Measurements from ENCODE around the gene PEAR1.

PEAR1 gene

GRCh38 chr1:156864796-156865195 is 28.7 kb upstream of the PEAR1 start:
- Histone ChIP-seq H3K4me3 (no peak overlapping the region), H3K36me3 (ENCODE audit: insufficient read depth, low read length) (no peaks in the 10 kb centered on the region), H3K9me3 (ENCODE audit: low read depth, low read length) (no peaks in the 10 kb centered on the region), H3K27ac (no peak overlapping the region), H3K9ac (ENCODE audit: insufficient read length) (no peak overlapping the region)
- TF ChIP-seq FOXP2 (optimal IDR thresholded peaks at IDR 0.05; ENCODE audit: control extremely low read depth, extremely low read length, insufficient read depth) (no peak), POLR2AphosphoS5 (IDR thresholded peaks at IDR 0.05; ENCODE audit: borderline replicate concordance, low read depth, low read length) (no peak), EZH2 (IDR thresholded peaks at IDR 0.05) (no peak)
- no peak for DNase-seq (ENCODE audit: low read depth, low spot score)

- no peak for DNase-seq (ENCODE audit: low read depth, low spot score)
- H3K4me3 ChIP-seq, result no peak overlapping the region
- H3K9me3 ChIP-seq (ENCODE audit: low read depth, low read length), result no peaks in the 10 kb centered on the region
- no peak overlapping the region for H3K9ac ChIP-seq (ENCODE audit: insufficient read length)
- TF ChIP-seq FOXP2 (optimal IDR thresholded peaks at IDR 0.05; ENCODE audit: control extremely low read depth, extremely low read length, insufficient read depth) (no peak), EZH2 (IDR thresholded peaks at IDR 0.05) (no peak), POLR2AphosphoS5 (IDR thresholded peaks at IDR 0.05; ENCODE audit: borderline replicate concordance, low read depth, low read length) (no peak)
- H3K27ac ChIP-seq, result no peak overlapping the region
- no peaks in the 10 kb centered on the region for H3K36me3 ChIP-seq (ENCODE audit: insufficient read depth, low read length)
Measured at GRCh38 chr1:156865258-156865657, 28.3 kb upstream of the PEAR1 start.

- H3K9ac ChIP-seq (ENCODE audit: insufficient read length), result no peak overlapping the region
Measured at GRCh38 chr1:156865865-156866248, 27.7 kb upstream of the PEAR1 start.

GRCh38 chr1:156866249-156866909 is 27.1 kb upstream of the PEAR1 start:
- H3K27ac ChIP-seq, result no peak overlapping the region
- DNase-seq (ENCODE audit: low read depth, low spot score), result no peak
- no peak overlapping the region for H3K4me3 ChIP-seq
- no peaks in the 10 kb centered on the region for H3K36me3 ChIP-seq (ENCODE audit: insufficient read depth, low read length)
- H3K9ac ChIP-seq (ENCODE audit: insufficient read length), result no peak overlapping the region
- no peaks in the 10 kb centered on the region for H3K9me3 ChIP-seq (ENCODE audit: low read depth, low read length)
- TF ChIP-seq POLR2AphosphoS5 (IDR thresholded peaks at IDR 0.05; ENCODE audit: borderline replicate concordance, low read depth, low read length), result no peak
- TF ChIP-seq EZH2 (IDR thresholded peaks at IDR 0.05), result no peak
- TF ChIP-seq FOXP2 (optimal IDR thresholded peaks at IDR 0.05; ENCODE audit: control extremely low read depth, extremely low read length, insufficient read depth), result no peak

More at GRCh38 chr1:156865865-156866248, 27.7 kb upstream of the PEAR1 start:
- no peak for TF ChIP-seq POLR2AphosphoS5 (IDR thresholded peaks at IDR 0.05; ENCODE audit: borderline replicate concordance, low read depth, low read length)
- no peak for TF ChIP-seq EZH2 (IDR thresholded peaks at IDR 0.05)
- TF ChIP-seq FOXP2 (optimal IDR thresholded peaks at IDR 0.05; ENCODE audit: control extremely low read depth, extremely low read length, insufficient read depth), result no peak
- no peaks in the 10 kb centered on the region for H3K36me3 ChIP-seq (ENCODE audit: insufficient read depth, low read length)
- H3K9me3 ChIP-seq (ENCODE audit: low read depth, low read length), result no peaks in the 10 kb centered on the region
- no peak overlapping the region for H3K4me3 ChIP-seq
- H3K27ac ChIP-seq, result no peak overlapping the region
- no peak for DNase-seq (ENCODE audit: low read depth, low spot score)

- H3K36me3 ChIP-seq (ENCODE audit: insufficient read depth, low read length), result no peaks in the 10 kb centered on the region
- no peaks in the 10 kb centered on the region for H3K9me3 ChIP-seq (ENCODE audit: low read depth, low read length)
- H3K9ac ChIP-seq (ENCODE audit: insufficient read length), result no peak overlapping the region
- H3K27ac ChIP-seq, result no peak overlapping the region
- no peak for TF ChIP-seq EZH2 (IDR thresholded peaks at IDR 0.05)
- no peak for TF ChIP-seq POLR2AphosphoS5 (IDR thresholded peaks at IDR 0.05; ENCODE audit: borderline replicate concordance, low read depth, low read length)
- no peak for TF ChIP-seq FOXP2 (optimal IDR thresholded peaks at IDR 0.05; ENCODE audit: control extremely low read depth, extremely low read length, insufficient read depth)
- no peak overlapping the region for H3K4me3 ChIP-seq
- DNase-seq (ENCODE audit: low read depth, low spot score), result no peak
Measured at GRCh38 chr1:156868341-156868740, 25.2 kb upstream of the PEAR1 start.

GRCh38 chr1:156869455-156869854 is 24.1 kb upstream of the PEAR1 start:
- no peak overlapping the region for H3K9ac ChIP-seq (ENCODE audit: insufficient read length)
- no peak overlapping the region for H3K27ac ChIP-seq
- DNase-seq (ENCODE audit: low read depth, low spot score), result no peak
- no peaks in the 10 kb centered on the region for H3K36me3 ChIP-seq (ENCODE audit: insufficient read depth, low read length)
- no peak overlapping the region for H3K4me3 ChIP-seq
- H3K9me3 ChIP-seq (ENCODE audit: low read depth, low read length), result no peaks in the 10 kb centered on the region
- no peak for TF ChIP-seq EZH2 (IDR thresholded peaks at IDR 0.05)
- no peak for TF ChIP-seq FOXP2 (optimal IDR thresholded peaks at IDR 0.05; ENCODE audit: control extremely low read depth, extremely low read length, insufficient read depth)

- TF ChIP-seq POLR2AphosphoS5 (IDR thresholded peaks at IDR 0.05; ENCODE audit: borderline replicate concordance, low read depth, low read length) (no peak), EZH2 (IDR thresholded peaks at IDR 0.05) (no peak), FOXP2 (optimal IDR thresholded peaks at IDR 0.05; ENCODE audit: control extremely low read depth, extremely low read length, insufficient read depth) (no peak)
- Histone ChIP-seq H3K4me3 (no peak overlapping the region), H3K9ac (ENCODE audit: insufficient read length) (no peak overlapping the region), H3K27ac (no peak overlapping the region), H3K9me3 (ENCODE audit: low read depth, low read length) (no peaks in the 10 kb centered on the region), H3K36me3 (ENCODE audit: insufficient read depth, low read length) (no peaks in the 10 kb centered on the region)
- no peak for DNase-seq (ENCODE audit: low read depth, low spot score)
Measured at GRCh38 chr1:156873659-156874058, 19.9 kb upstream of the PEAR1 start.

GRCh38 chr1:156874142-156874541 is 19.4 kb upstream of the PEAR1 start:
- no peaks in the 10 kb centered on the region for H3K36me3 ChIP-seq (ENCODE audit: insufficient read depth, low read length)
- no peak overlapping the region for H3K4me3 ChIP-seq
- no peak for DNase-seq (ENCODE audit: low read depth, low spot score)
- no peak overlapping the region for H3K27ac ChIP-seq
- no peak overlapping the region for H3K9ac ChIP-seq (ENCODE audit: insufficient read length)
- H3K9me3 ChIP-seq (ENCODE audit: low read depth, low read length), result no peaks in the 10 kb centered on the region
- TF ChIP-seq FOXP2 (optimal IDR thresholded peaks at IDR 0.05; ENCODE audit: control extremely low read depth, extremely low read length, insufficient read depth) (no peak), EZH2 (IDR thresholded peaks at IDR 0.05) (no peak), POLR2AphosphoS5 (IDR thresholded peaks at IDR 0.05; ENCODE audit: borderline replicate concordance, low read depth, low read length) (no peak)
